GM12878 (cell line): ENCODE data around the gene PSME3IP1.

Source experiments
- CTCF ChIP-seq, 3 experiments: IDR thresholded peaks in 2 of 3; conservative IDR thresholded peaks in 1 of 3; 2 replicates each; pipeline ENCODE4 v1.5.1; 2011; ENCODE audit warnings: low read depth in 3 of 3, low read length in 3 of 3, mild to moderate bottlenecking in 3 of 3, control low read depth in 2 of 3, moderate library complexity in 2 of 3, inconsistent platforms in 1 of 3, mixed read lengths in 1 of 3; ENCODE audit not compliant: control insufficient read depth in 2 of 3, insufficient read depth in 1 of 3; ENCODE audit errors: extremely low read depth in 1 of 3
- GATAD2B ChIP-seq: fragments of 450-650 bp; conservative IDR thresholded peaks from 2 replicates; pipeline ENCODE4 v1.6.1; 2017; ENCODE audit warnings: low read depth, mild to moderate bottlenecking, moderate library complexity
- IRF5 ChIP-seq: fragments of 450-650 bp; IDR thresholded peaks from 2 replicates; pipeline ENCODE4 v1.6.1; 2017; ENCODE audit warnings: borderline replicate concordance
- MAX ChIP-seq: IDR thresholded peaks from 2 replicates; pipeline ENCODE4 v1.6.1; 2012; ENCODE audit warnings: low read depth, low read length, improper control_type of control experiment
- NRF1 ChIP-seq: conservative IDR thresholded peaks from 2 replicates; pipeline ENCODE4 v1.6.1; 2011; ENCODE audit warnings: mild to moderate bottlenecking, low read depth, low read length, improper control_type of control experiment
- POLR2A ChIP-seq: IDR thresholded peaks from 2 replicates; pipeline ENCODE4 v1.6.1; 2011; ENCODE audit warnings: low read depth, mild to moderate bottlenecking, low read length
- RCOR1 ChIP-seq: conservative IDR thresholded peaks from 2 replicates; pipeline ENCODE4 v1.6.1; 2012; ENCODE audit warnings: low read depth, low read length, improper control_type of control experiment
- SMAD1 ChIP-seq: fragments of 450-650 bp; IDR thresholded peaks from 2 replicates; pipeline ENCODE4 v1.6.1; 2018; ENCODE audit warnings: mild to moderate bottlenecking, low read depth; ENCODE audit not compliant: partially characterized antibody
- TAF1 ChIP-seq: IDR thresholded peaks from 2 replicates; pipeline ENCODE4 v1.6.1; 2011; ENCODE audit warnings: mild to moderate bottlenecking, low read depth, low read length, borderline replicate concordance
- ZBTB33 ChIP-seq: fragments of 450-650 bp; IDR thresholded peaks from 2 replicates; pipeline ENCODE4 v1.6.1; 2017; ENCODE audit warnings: mild to moderate bottlenecking

- TF ChIP-seq NRF1 (no peak), CTCF (IDR thresholded peaks at IDR 0.05 in 2 of 3, conservative IDR thresholded peaks at IDR 0.05 in 1 of 3; ENCODE audit: control insufficient read depth in 2 of 3, extremely low read depth in 1 of 3, insufficient read depth in 1 of 3, low read depth in 3 of 3, low read length in 3 of 3) (no peak), MAX (no peak), POLR2A (no peak), SMAD1 (no peak), GATAD2B (no peak), IRF5 (no peak), TAF1 (no peak), RCOR1 (no peak), ZBTB33 (no peak)
These were observed 17.6 kb upstream of the PSME3IP1 start for GRCh38 chr16:57203451-57203850.
